Cardiac fibroblast (primary cell): Measurements from ENCODE around the gene TMEM52B.

ENCODE experiments used
- DNase-seq, 2 donors: peaks; one replicate each; pipeline versions ENCODE4 v3.0.0 to v3.0.0-alpha.2; 2010; ENCODE audit warnings: low read depth in 2 of 2
- H3K4me3 ChIP-seq, 2 donors: replicated peaks in 1 of 2; 1 replicate in 1 of 2; 2 replicates in 1 of 2; pipeline ENCODE4 v1.5.1; 2011; ENCODE audit warnings: low read depth in 2 of 2, low read length in 2 of 2, mild to moderate bottlenecking in 2 of 2, moderate library complexity in 1 of 2
- CTCF ChIP-seq: IDR thresholded peaks from one replicate; pipeline ENCODE4 v1.5.1; 2011; ENCODE audit warnings: low read depth, mild to moderate bottlenecking, low read length, inconsistent platforms

The TMEM52B gene

GRCh38 chr12:10226731-10227130 is 47.9 kb downstream of the TMEM52B start:
- H3K4me3 ChIP-seq = no peak overlapping the region
- peak in 1 of 2 donors; percentile 21 for DNase-seq
- no peak for TF ChIP-seq CTCF

GRCh38 chr12:10227648-10228047 is 48.8 kb downstream of the TMEM52B start:
- TF ChIP-seq CTCF = no peak
- no peak for DNase-seq
- H3K4me3 ChIP-seq = no peak overlapping the region

DNA sequence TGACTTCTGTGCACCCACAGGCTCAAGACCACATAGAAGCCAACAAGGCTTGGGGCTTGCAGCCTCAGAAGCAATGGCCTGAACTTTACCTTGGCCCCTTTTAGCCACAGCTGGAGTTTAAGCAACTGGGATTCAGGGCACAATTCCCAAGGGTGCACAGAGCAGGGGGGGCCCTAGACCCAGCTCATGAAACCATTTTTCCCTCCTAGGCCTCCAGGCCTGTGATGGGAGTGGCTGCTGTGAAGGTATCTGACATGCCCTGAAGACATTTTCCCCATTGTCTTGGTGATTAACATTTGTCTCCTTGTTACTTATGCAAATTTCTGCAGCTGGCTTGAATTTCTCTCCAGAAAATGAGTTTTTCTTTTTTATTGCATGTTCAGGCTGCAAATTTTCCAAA is 55.7 kb downstream of the TMEM52B start:
- no peak overlapping the region for H3K4me3 ChIP-seq
- no peak for DNase-seq
- no peak for TF ChIP-seq CTCF

DNA sequence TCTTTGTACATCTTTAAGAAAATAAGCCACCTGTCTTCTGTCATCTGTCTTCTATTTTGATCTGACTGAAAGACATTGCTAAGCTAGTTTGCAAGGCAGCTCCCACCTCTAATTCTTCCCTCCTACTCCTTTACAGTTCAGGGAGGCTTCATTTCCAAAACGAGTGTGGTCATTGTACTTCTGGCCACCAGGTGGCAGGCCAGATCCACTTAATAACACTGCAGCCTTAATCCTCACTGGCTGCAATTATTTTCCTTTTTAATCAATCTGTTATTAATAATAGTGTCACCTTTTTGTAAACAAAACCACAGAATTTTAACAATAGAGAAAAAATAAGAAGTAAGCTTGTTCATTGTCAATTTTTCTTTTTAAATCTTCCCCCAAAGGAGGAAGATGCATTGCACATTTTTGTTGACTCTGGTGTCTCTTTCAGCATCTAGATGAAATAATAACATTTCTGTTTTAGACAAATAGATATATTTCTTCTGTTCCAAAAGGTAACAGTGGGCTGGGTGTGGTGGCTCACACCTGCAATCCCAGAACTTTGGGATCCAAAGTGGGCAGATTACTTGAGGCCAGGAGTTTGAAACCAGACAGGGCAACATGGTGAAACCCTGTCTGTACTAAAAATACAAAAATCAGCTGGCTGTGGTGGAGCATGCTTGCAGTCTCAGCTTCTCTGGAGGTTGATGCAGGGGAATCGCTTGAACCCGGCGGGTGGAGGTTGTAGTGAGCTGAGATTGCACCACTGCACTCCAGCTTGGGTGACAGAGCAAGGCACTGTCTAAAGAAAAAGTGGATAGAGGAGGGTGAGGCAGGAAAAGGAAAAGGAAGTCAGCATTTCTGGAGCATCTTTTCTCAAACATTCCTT is 57.2 kb downstream of the TMEM52B start:
- peak; percentile 75 for TF ChIP-seq CTCF
- no peak overlapping the region for H3K4me3 ChIP-seq
- DNase-seq = peak; percentile 56 to 62

GRCh38 chr12:10236720-10237119 is 57.9 kb downstream of the TMEM52B start:
- TF ChIP-seq CTCF = no peak
- no peak for DNase-seq
- no peak overlapping the region for H3K4me3 ChIP-seq

- TF ChIP-seq CTCF = no peak
- no peak for DNase-seq
- H3K4me3 ChIP-seq = no peak overlapping the region
Observed at GRCh38 chr12:10238526-10238925, 59.7 kb downstream of the TMEM52B start.
